ENCODE data around the gene SLC35D2.
"Not testable (repeated sequence)": the region's sequence is repeated elsewhere in the genome, so short reads cannot be mapped to it uniquely, and the experiment has no call there.

Gene SLC35D2

DNA sequence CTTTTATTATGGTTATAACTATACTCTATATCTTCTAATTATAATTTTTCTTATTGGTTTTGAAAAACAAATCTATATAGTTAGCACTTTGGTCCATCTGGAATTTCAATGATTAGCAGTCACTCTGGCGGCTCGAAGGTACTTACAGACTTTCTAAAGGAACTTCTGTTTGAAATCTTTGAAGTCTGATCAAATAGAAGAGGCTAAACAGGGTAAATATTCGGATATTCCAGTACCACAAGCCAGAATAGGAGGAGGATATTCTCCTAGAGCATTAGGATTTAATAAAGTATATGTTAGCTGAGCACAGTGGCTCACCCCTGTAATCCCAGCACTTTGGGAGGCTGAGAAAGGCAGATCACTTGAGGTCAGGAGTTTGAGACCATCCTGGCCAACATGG, 42.8 kb downstream of the SLC35D2 start:
- no peak overlapping the region for H3K4me3 ChIP-seq (ENCODE audit: low read depth, low read length)
- TF ChIP-seq CTCF (IDR thresholded peaks at IDR 0.05; ENCODE audit: borderline replicate concordance, insufficient read depth, low read depth, low read length) = no peak

DNA sequence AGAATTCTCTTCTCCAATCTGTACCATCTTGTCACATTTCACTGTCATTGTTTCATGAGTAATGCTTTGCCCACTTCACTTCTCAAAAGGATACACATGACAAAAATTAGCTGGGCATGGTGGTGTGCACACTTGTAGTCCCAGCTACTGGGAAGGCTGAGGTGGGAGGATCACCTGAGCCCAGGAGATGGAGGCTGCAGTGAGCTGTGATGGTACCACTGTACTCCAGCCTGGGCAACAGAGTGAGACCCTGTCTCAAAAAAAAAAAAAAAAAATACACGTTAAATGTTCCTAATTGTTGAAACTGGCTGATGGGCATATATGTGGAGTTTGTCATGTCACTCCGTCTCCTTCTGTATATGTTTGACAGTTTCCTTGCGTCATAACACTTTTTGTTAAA, 45.2 kb downstream of the SLC35D2 start:
- no peak overlapping the region for H3K4me3 ChIP-seq (ENCODE audit: low read depth, low read length)
- no peak for TF ChIP-seq CTCF (IDR thresholded peaks at IDR 0.05; ENCODE audit: borderline replicate concordance, insufficient read depth, low read depth, low read length)

- H3K4me3 ChIP-seq (ENCODE audit: low read depth, low read length) = no peak overlapping the region
- TF ChIP-seq CTCF (IDR thresholded peaks at IDR 0.05; ENCODE audit: borderline replicate concordance, insufficient read depth, low read depth, low read length) = no peak
Measured at GRCh38 chr9:96333958-96334357, 49.6 kb downstream of the SLC35D2 start.

- TF ChIP-seq CTCF (IDR thresholded peaks at IDR 0.05; ENCODE audit: borderline replicate concordance, insufficient read depth, low read depth, low read length) = no peak
- no peak overlapping the region for H3K4me3 ChIP-seq (ENCODE audit: low read depth, low read length)
Measured at GRCh38 chr9:96331236-96331947, 52.1 kb downstream of the SLC35D2 start.

DNA sequence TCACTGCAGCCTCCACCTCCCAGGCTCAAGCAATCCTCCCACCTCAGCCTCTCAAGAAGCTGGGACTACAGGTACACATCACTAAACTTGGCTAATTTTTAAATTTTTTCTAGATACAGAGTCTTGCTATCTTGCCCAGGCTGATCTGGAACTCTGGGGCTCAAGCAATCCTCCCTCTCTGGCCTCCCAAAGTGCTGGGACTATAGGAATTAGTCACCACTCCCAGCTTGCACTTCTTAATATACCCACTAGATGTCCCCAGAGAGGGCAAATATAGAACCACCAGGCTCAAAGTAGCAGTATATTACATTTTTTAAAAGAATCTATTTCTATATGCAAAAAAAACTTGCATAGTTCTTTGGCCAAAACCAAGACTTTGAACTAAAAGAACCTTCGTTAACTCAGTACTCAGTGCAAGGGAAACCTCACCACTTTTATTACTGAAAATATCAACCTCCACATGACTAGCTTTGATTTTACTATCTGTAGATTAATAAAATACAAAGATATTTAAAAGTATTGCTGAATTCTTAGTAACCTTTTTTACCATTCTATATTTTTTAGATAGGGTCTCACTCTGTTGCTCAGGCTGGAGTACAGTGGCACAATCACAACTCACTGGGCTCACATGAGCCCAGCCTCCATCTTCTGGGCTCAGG, 55.7 kb downstream of the SLC35D2 start:
- no peak overlapping the region for H3K4me3 ChIP-seq (ENCODE audit: low read depth, low read length)
- TF ChIP-seq CTCF (IDR thresholded peaks at IDR 0.05; ENCODE audit: borderline replicate concordance, insufficient read depth, low read depth, low read length) = peak; percentile 53; the same call in 1 of the 2 replicates

- TF ChIP-seq CTCF (IDR thresholded peaks at IDR 0.05; ENCODE audit: borderline replicate concordance, insufficient read depth, low read depth, low read length) = no peak
Measured at GRCh38 chr9:96323169-96323568, 60.3 kb downstream of the SLC35D2 start.

DNA sequence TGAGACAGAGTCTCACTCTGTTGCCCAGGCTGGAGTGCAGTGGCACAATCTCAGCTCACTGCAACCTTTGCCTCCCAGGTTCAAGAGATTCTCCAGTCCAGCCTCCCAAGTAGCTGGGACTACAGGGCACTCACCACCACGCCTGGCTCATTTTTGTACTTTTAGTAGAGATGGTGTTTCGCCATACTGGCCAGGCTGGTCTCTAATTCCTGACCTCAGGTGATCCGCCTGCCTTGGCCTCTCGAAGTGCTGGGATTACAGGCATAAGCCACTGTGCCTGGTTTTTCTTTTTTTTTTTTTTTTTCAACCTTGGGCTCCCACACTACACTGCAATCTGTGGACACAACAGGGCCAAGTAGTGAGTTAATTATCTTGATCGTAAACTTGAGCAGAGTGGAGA, 60.8 kb downstream of the SLC35D2 start:
- H3K4me3 ChIP-seq (ENCODE audit: low read depth, low read length) = not testable (repeated sequence)

More at GRCh38 chr9:96323169-96323568, 60.3 kb downstream of the SLC35D2 start:
- no peak overlapping the region for H3K4me3 ChIP-seq (ENCODE audit: low read depth, low read length)

DNA sequence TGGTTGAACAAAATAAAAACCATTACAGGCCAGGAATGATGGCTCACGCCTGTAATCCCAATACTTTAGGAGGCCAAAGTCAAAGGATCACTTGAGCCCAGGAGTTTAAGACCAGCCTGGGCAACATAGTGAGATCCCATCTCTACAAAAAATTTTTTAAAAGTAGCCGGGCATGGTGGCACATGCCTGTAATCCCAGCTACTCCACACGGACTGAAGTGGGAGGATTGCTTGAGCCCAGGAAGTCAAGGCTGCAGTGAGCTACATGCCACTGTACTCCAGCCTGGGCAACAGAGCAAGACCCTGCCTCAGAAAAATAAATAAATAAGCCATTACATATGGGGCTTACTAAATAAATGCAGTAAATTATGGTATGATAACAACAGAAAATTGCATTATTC, 61.3 kb downstream of the SLC35D2 start:
- H3K4me3 ChIP-seq (ENCODE audit: low read depth, low read length) = not testable (repeated sequence)
